ENCODE measurements around the gene UBA5. TPM values are rescaled to one million over a fixed set of nuclear protein-coding genes. Genes with fewer than 3 reads are reported as not detected.
A peak's percentile ranks its signal among the peaks of the same experiment; 100 is the strongest.

UBA5 gene
- total and polyA plus RNA-seq, 9 of the 15 experiments (the other 6 are each of a cell fraction or from before 2014, with no cell fraction given): 8.1 to 71.1 (median 29.4) TPM

GRCh38 chr3:132654190-132654589, 5.9 kb upstream of the UBA5 start (continued):
- peak; percentile 59; the same call in 1 of the 2 replicates for TF ChIP-seq TAL1 (IDR thresholded peaks at IDR 0.05)
- TF ChIP-seq NFE2 (IDR thresholded peaks at IDR 0.05; ENCODE audit: low read depth): peak; percentile 49
- TF ChIP-seq ZNF551 (CRISPR knock-in tag; IDR thresholded peaks at IDR 0.05): no peak
- peak; percentile 59 for TF ChIP-seq PYGO2 (tag; IDR thresholded peaks at IDR 0.05)
- TF ChIP-seq NR2C1 (IDR thresholded peaks at IDR 0.05): no peak
- TF ChIP-seq NR2C1 (tag; IDR thresholded peaks at IDR 0.05): peak; percentile 74
- 0 out of 2 replicates have a peak, but pooled peaks have one; percentile 17 for TF ChIP-seq SMARCA4 (IDR thresholded peaks at IDR 0.05)
- TF ChIP-seq PKNOX1 (IDR thresholded peaks at IDR 0.05): peak; percentile 14; the same call in 1 of the 2 replicates
- TF ChIP-seq NFIX (CRISPR knock-in tag; IDR thresholded peaks at IDR 0.05; ENCODE audit: low read depth): no peak
- TF ChIP-seq SNRNP70 (optimal IDR thresholded peaks at IDR 0.05; ENCODE audit: low read depth, low read length): no peak
- TF ChIP-seq, protein P1, sequence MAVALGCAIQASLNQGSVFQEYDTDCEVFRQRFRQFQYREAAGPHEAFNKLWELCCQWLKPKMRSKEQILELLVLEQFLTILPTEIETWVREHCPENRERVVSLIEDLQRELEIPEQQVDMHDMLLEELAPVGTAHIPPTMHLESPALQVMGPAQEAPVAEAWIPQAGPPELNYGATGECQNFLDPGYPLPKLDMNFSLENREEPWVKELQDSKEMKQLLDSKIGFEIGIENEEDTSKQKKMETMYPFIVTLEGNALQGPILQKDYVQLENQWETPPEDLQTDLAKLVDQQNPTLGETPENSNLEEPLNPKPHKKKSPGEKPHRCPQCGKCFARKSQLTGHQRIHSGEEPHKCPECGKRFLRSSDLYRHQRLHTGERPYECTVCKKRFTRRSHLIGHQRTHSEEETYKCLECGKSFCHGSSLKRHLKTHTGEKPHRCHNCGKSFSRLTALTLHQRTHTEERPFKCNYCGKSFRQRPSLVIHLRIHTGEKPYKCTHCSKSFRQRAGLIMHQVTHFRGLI (CRISPR knock-in tag; IDR thresholded peaks at IDR 0.05): peak; percentile 73; the same call in 1 of the 2 replicates
- TF ChIP-seq RCOR1 (IDR thresholded peaks at IDR 0.05; ENCODE audit: borderline replicate concordance in 1 of 2, low read depth in 2 of 2, low read length in 2 of 2): peak in 1 of 2 experiments; percentile 78; a peak in 1 of 4 replicates
- TF ChIP-seq PCBP1 (IDR thresholded peaks at IDR 0.05; ENCODE audit: low read depth, low read length, poor library complexity, severe bottlenecking): no peak
- TF ChIP-seq SMAD1 (IDR thresholded peaks at IDR 0.05; ENCODE audit: low read depth, low read length, partially characterized antibody): no peak
- TF ChIP-seq RFX1 (IDR thresholded peaks at IDR 0.05): 0 out of 2 replicates have a peak, but pooled peaks have one; percentile 19
- no peak for TF ChIP-seq KDM2B (CRISPR knock-in tag; IDR thresholded peaks at IDR 0.05)
- TF ChIP-seq NFYB (IDR thresholded peaks at IDR 0.05; ENCODE audit: extremely low read depth, insufficient read length): no peak
- TF ChIP-seq, protein P2, sequence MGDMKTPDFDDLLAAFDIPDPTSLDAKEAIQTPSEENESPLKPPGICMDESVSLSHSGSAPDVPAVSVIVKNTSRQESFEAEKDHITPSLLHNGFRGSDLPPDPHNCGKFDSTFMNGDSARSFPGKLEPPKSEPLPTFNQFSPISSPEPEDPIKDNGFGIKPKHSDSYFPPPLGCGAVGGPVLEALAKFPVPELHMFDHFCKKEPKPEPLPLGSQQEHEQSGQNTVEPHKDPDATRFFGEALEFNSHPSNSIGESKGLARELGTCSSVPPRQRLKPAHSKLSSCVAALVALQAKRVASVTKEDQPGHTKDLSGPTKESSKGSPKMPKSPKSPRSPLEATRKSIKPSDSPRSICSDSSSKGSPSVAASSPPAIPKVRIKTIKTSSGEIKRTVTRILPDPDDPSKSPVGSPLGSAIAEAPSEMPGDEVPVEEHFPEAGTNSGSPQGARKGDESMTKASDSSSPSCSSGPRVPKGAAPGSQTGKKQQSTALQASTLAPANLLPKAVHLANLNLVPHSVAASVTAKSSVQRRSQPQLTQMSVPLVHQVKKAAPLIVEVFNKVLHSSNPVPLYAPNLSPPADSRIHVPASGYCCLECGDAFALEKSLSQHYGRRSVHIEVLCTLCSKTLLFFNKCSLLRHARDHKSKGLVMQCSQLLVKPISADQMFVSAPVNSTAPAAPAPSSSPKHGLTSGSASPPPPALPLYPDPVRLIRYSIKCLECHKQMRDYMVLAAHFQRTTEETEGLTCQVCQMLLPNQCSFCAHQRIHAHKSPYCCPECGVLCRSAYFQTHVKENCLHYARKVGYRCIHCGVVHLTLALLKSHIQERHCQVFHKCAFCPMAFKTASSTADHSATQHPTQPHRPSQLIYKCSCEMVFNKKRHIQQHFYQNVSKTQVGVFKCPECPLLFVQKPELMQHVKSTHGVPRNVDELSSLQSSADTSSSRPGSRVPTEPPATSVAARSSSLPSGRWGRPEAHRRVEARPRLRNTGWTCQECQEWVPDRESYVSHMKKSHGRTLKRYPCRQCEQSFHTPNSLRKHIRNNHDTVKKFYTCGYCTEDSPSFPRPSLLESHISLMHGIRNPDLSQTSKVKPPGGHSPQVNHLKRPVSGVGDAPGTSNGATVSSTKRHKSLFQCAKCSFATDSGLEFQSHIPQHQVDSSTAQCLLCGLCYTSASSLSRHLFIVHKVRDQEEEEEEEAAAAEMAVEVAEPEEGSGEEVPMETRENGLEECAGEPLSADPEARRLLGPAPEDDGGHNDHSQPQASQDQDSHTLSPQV (IDR thresholded peaks at IDR 0.05): peak; percentile 84
- TF ChIP-seq, protein P3, sequence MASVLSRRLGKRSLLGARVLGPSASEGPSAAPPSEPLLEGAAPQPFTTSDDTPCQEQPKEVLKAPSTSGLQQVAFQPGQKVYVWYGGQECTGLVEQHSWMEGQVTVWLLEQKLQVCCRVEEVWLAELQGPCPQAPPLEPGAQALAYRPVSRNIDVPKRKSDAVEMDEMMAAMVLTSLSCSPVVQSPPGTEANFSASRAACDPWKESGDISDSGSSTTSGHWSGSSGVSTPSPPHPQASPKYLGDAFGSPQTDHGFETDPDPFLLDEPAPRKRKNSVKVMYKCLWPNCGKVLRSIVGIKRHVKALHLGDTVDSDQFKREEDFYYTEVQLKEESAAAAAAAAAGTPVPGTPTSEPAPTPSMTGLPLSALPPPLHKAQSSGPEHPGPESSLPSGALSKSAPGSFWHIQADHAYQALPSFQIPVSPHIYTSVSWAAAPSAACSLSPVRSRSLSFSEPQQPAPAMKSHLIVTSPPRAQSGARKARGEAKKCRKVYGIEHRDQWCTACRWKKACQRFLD (CRISPR knock-in tag; IDR thresholded peaks at IDR 0.05): peak; percentile 92
- TF ChIP-seq MEF2D (tag; conservative IDR thresholded peaks at IDR 0.05; ENCODE audit: low read depth): peak; percentile 65; the same call in 1 of the 2 replicates
- TF ChIP-seq STAT5A (IDR thresholded peaks at IDR 0.05; ENCODE audit: borderline replicate concordance, low read length): peak; percentile 24; the same call in 1 of the 2 replicates
- peak; percentile 43; the same call in 1 of the 2 replicates for TF ChIP-seq ZNF76 (CRISPR knock-in tag; IDR thresholded peaks at IDR 0.05; ENCODE audit: borderline replicate concordance)
- peak; percentile 46; the same call in 1 of the 2 replicates for TF ChIP-seq NCOR1 (IDR thresholded peaks at IDR 0.05)

All from K562 (cell line).